Endothelial cell of hepatic sinusoid (primary cell): ENCODE data around the gene TMEM53.

Experiments used
- in situ Hi-C: cut with HindIII; loops from 2 replicates; pipeline ENCODE4 v1.10.0; 2017; ENCODE audit warnings: low sequenced_read_pairs

TMEM53 gene

GRCh38 chr1:44648529-44649250, 25.6 kb downstream of the TMEM53 start:
- in situ Hi-C loops: no loop called here

GRCh38 chr1:44647896-44648295, 26.4 kb downstream of the TMEM53 start:
- in situ Hi-C loops: no loop called here

GRCh38 chr1:44646261-44647110, 27.8 kb downstream of the TMEM53 start:
- in situ Hi-C loops: no loop called here

- in situ Hi-C loops: no loop called here
These were observed 28.6 kb downstream of the TMEM53 start for GRCh38 chr1:44645476-44646244.

GRCh38 chr1:44644806-44645205, 29.5 kb downstream of the TMEM53 start:
- in situ Hi-C loops: no loop called here

GRCh38 chr1:44643721-44644334, 30.5 kb downstream of the TMEM53 start:
- in situ Hi-C loops: no loop called here

GRCh38 chr1:44642925-44643324, 31.4 kb downstream of the TMEM53 start:
- in situ Hi-C loops: no loop called here

- in situ Hi-C loops: no loop called here
These were observed 32.0 kb downstream of the TMEM53 start for GRCh38 chr1:44642255-44642654.

GRCh38 chr1:44641126-44642102, 32.9 kb downstream of the TMEM53 start:
- in situ Hi-C loops: no loop called here

GRCh38 chr1:44640200-44640853, 34.0 kb downstream of the TMEM53 start:
- in situ Hi-C loops: no loop called here

GRCh38 chr1:44637702-44638411, 36.4 kb downstream of the TMEM53 start:
- in situ Hi-C loops: no loop called here

- in situ Hi-C loops: no loop called here
These were observed 37.3 kb downstream of the TMEM53 start for GRCh38 chr1:44636688-44637598.

- in situ Hi-C loops: no loop called here
These were observed 38.1 kb downstream of the TMEM53 start for GRCh38 chr1:44636083-44636687.

- in situ Hi-C loops: no loop called here
These were observed 38.8 kb downstream of the TMEM53 start for GRCh38 chr1:44635439-44635838.

GRCh38 chr1:44634606-44635189, 39.6 kb downstream of the TMEM53 start:
- in situ Hi-C loops: no loop called here

- in situ Hi-C loops: no loop called here
These were observed 41.7 kb downstream of the TMEM53 start for GRCh38 chr1:44632598-44632997.
